K562 (cell line): ENCODE results near the gene BRD4.

Experiments used
- KDM1A ChIP-seq, 2 experiments: fragments of 450-650 bp; IDR thresholded peaks; 2 replicates each; pipeline ENCODE4 v1.6.1; 2016; ENCODE audit warnings: mild to moderate bottlenecking in 2 of 2
- MAFG ChIP-seq: fragments of 450-650 bp; conservative IDR thresholded peaks from 2 replicates; pipeline ENCODE4 v1.6.1; 2016; ENCODE audit warnings: missing genetic modification characterization, missing compliant biosample characterization
- PHB2 ChIP-seq: fragments of 450-650 bp; IDR thresholded peaks from 2 replicates; pipeline ENCODE4 v1.6.1; 2017; ENCODE audit warnings: low read depth
- RAD51 ChIP-seq: fragments of 450-650 bp; IDR thresholded peaks from 2 replicates; pipeline ENCODE4 v1.7.1; 2016; ENCODE audit warnings: low read depth, mild to moderate bottlenecking, borderline replicate concordance
- TF ChIP-seq, protein P1 (sequence below): fragments of 250-450 bp; sonication (Bioruptor Pico); IDR thresholded peaks from 2 replicates; pipeline ENCODE4 v1.8.0; 2022; ENCODE audit warnings: moderate library complexity, mild to moderate bottlenecking, inconsistent platforms

DNA sequence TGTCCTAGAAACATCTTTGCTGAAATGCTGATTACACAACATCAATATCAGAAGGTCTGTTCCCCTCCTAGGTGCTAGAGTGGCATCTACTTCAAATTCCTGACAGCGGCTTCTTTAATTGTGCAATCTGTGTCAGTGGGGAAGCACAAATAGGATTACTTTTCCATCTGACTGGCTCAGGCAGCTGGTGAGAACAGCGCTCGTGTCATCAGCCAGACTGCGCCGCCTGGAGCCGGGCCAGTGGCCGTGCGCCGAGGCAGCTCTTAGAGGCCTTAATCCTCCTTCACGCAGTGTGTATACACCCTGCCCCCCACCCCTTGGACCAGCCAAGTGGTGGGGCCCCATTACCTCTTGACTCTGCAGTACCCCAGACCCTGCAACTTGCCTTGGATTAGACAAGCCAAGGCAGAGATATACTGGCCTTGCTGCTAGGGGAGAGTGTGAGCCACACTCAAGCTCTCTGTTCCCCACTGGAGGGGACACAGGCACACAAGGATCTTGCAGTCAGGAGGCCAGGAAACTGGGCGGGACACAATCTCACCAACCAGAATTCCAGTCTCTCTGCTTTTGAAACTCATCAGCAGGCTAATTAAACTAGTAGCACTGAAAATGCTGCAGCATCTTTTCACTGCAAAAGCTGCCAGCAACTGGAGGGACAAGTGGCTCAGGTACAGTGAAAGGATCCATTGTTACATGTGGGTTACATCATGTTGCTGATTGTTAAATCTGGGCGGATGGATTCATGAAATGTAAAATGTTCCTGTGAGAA, 51.2 kb downstream of the BRD4 start:
- TF ChIP-seq PHB2, result no peak
- no peak for TF ChIP-seq RAD51
- TF ChIP-seq, protein P1, sequence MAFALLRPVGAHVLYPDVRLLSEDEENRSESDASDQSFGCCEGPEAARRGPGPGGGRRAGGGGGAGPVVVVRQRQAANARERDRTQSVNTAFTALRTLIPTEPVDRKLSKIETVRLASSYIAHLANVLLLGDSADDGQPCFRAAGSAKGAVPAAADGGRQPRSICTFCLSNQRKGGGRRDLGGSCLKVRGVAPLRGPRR (CRISPR knock-in tag), result no peak
- TF ChIP-seq KDM1A (IDR thresholded peaks at IDR 0.05), result no peak
- TF ChIP-seq MAFG (tag), result no peak
